ENCODE data around the gene MSRB3.
"Not testable (repeated sequence)": the region's sequence is repeated elsewhere in the genome, so short reads cannot be mapped to it uniquely, and the experiment has no call there.

The MSRB3 gene

GRCh38 chr12:65279369-65280112 is 1.1 kb downstream of the MSRB3 start:
- TF ChIP-seq CTCF (IDR thresholded peaks at IDR 0.05; ENCODE audit: low read depth, low read length) (no peak), EZH2phosphoT487 (IDR thresholded peaks at IDR 0.05; ENCODE audit: low read depth) (no peak)
- Histone ChIP-seq H4K20me1 (ENCODE audit: insufficient read depth, low read length) (no peaks in the 10 kb centered on the region), H3K9me3 (ENCODE audit: insufficient read depth, low read length) (no peaks in the 10 kb centered on the region), H2AFZ (ENCODE audit: low read depth, low read length) (peak overlapping the region; percentile 82), H3K27ac (ENCODE audit: low read length) (no peak overlapping the region), H3K36me3 (replicated peaks; ENCODE audit: low read depth, low read length) (no peaks in the 10 kb centered on the region), H3K79me2 (ENCODE audit: low read length) (no peaks in the 10 kb centered on the region), H3K4me2 (ENCODE audit: low read length) (peak overlapping the region; percentile 88), H3K9ac (ENCODE audit: low read length) (peak overlapping the region; percentile 78), H3K27me3 (ENCODE audit: low read depth, low read length) (no peaks in the 10 kb centered on the region), H3K4me3 (ENCODE audit: low read length) (peak overlapping the region; percentile 87), H3K4me1 (ENCODE audit: low read length) (no peaks in the 10 kb centered on the region; the same call in 1 of the 2 replicates)

GRCh38 chr12:65280306-65280705 is 1.8 kb downstream of the MSRB3 start:
- no peaks in the 10 kb centered on the region for H4K20me1 ChIP-seq (ENCODE audit: insufficient read depth, low read length)
- H3K9me3 ChIP-seq (ENCODE audit: insufficient read depth, low read length): no peaks in the 10 kb centered on the region
- no peak overlapping the region for H3K4me3 ChIP-seq (ENCODE audit: low read length)
- TF ChIP-seq CTCF (IDR thresholded peaks at IDR 0.05; ENCODE audit: low read depth, low read length): no peak
- TF ChIP-seq EZH2phosphoT487 (IDR thresholded peaks at IDR 0.05; ENCODE audit: low read depth): no peak
- peak overlapping the region; percentile 88; the same call in 1 of the 2 replicates for H3K4me2 ChIP-seq (ENCODE audit: low read length)
- no peaks in the 10 kb centered on the region; the same call in 1 of the 2 replicates for H3K4me1 ChIP-seq (ENCODE audit: low read length)
- H3K36me3 ChIP-seq (replicated peaks; ENCODE audit: low read depth, low read length): no peaks in the 10 kb centered on the region
- no peak overlapping the region for H3K27ac ChIP-seq (ENCODE audit: low read length)
- no peaks in the 10 kb centered on the region for H3K79me2 ChIP-seq (ENCODE audit: low read length)
- H2AFZ ChIP-seq (ENCODE audit: low read depth, low read length): no peak overlapping the region
- no peaks in the 10 kb centered on the region for H3K27me3 ChIP-seq (ENCODE audit: low read depth, low read length)
- H3K9ac ChIP-seq (ENCODE audit: low read length): no peak overlapping the region

DNA sequence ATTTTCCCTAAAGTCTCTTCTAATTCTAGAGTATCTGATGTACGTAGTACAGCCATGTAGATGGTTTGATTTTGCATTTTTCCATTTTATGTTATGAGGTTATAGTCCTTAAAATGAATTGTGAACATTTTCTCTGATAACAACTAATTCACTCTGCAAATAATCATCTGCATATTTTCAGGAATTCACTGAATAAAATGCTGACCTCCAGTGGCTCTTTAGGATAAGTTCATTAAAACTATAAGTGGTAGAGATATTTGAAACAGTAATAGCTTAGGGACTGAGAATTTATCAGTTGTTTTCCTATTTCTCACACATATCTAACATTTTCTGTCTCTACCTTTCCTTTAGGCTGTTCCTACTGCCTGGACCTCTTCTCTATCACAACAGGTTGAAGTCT is 4.4 kb downstream of the MSRB3 start:
- Histone ChIP-seq H3K4me2 (ENCODE audit: low read length) (no peak overlapping the region), H2AFZ (ENCODE audit: low read depth, low read length) (no peak overlapping the region), H3K27me3 (ENCODE audit: low read depth, low read length) (no peaks in the 10 kb centered on the region), H3K9ac (ENCODE audit: low read length) (no peak overlapping the region), H3K36me3 (replicated peaks; ENCODE audit: low read depth, low read length) (no peaks in the 10 kb centered on the region), H3K4me3 (ENCODE audit: low read length) (no peak overlapping the region), H4K20me1 (ENCODE audit: insufficient read depth, low read length) (no peaks in the 10 kb centered on the region), H3K79me2 (ENCODE audit: low read length) (no peaks in the 10 kb centered on the region), H3K27ac (ENCODE audit: low read length) (no peak overlapping the region), H3K4me1 (ENCODE audit: low read length) (no peaks in the 10 kb centered on the region; the same call in 1 of the 2 replicates), H3K9me3 (ENCODE audit: insufficient read depth, low read length) (no peaks in the 10 kb centered on the region)
- TF ChIP-seq EZH2phosphoT487 (IDR thresholded peaks at IDR 0.05; ENCODE audit: low read depth) (no peak), CTCF (IDR thresholded peaks at IDR 0.05; ENCODE audit: low read depth, low read length) (peak; percentile 39)

- H4K20me1 ChIP-seq (ENCODE audit: insufficient read depth, low read length); H3K36me3 ChIP-seq (replicated peaks; ENCODE audit: low read depth, low read length); H3K4me2 ChIP-seq (ENCODE audit: low read length); H3K4me3 ChIP-seq (ENCODE audit: low read length); H3K9ac ChIP-seq (ENCODE audit: low read length); H3K79me2 ChIP-seq (ENCODE audit: low read length); H3K9me3 ChIP-seq (ENCODE audit: insufficient read depth, low read length); H3K27me3 ChIP-seq (ENCODE audit: low read depth, low read length); H2AFZ ChIP-seq (ENCODE audit: low read depth, low read length); H3K27ac ChIP-seq (ENCODE audit: low read length); H3K4me1 ChIP-seq (ENCODE audit: low read length): not testable (repeated sequence)
Measured at GRCh38 chr12:65285532-65285931, 7.0 kb downstream of the MSRB3 start.
